A549 (cell line): ENCODE results near the gene GLP2R.

Experiments used
- RAD21 ChIP-seq, 2 experiments: fragments of >200 bp in 1 of 2; sonication (Bioruptor Twin) in 1 of 2; formaldehyde crosslinking in 1 of 2; IDR thresholded peaks in 1 of 2; conservative IDR thresholded peaks in 1 of 2; 2 replicates in 1 of 2; 3 replicates in 1 of 2; pipeline ENCODE4 v1.6.1; 2012 to 2018; ENCODE audit warnings: inconsistent platforms in 1 of 2
- TF ChIP-seq, protein P1 (sequence below): fragments of >200 bp; sonication (Bioruptor Twin); formaldehyde crosslinking; IDR thresholded peaks from 3 replicates; pipeline ENCODE4 v1.5.1; 2016

DNA sequence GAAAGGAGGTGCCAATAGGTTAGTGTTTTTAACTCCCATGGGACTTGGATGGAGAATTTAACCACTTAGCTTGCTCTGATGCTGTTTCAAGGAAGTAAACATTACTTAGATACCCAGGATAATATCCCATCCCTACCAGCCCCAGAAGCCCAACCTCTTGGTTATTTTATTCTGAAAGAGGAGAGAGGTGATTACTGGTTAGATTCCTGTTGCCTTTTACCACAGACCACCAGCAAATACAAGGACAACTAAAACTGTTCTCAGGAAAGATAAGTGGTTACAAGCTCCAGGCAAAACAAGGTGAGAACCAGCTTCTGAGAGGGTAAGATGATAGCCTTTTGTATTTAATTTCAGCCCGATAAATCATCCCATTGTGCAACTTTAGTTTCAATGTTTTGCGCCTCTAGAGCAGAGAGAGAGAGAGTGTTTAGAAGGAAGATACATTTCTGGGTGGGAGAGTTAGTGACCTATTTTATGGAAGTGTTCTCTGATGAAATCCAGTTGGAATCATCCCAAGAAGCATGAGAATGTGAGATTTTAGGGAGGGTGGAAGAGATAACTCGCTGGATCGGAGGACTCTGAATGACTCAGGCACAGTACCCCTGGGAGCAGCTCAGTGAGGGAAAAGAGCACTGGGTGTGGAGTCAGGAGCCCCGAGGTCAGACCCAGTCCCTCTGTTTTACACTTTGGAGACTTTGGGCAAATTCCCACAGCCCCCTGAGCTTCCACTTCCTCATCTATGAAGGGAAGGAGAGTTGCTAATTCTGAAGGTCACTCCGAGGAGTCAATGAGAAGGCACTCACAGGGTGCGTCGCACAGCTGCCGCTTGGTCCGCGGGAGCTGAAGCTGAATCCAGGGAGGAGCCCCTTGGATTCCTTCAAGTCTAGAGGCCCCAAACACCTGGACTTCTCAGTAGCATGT, 12.1 kb downstream of the GLP2R start:
- TF ChIP-seq, protein P1, sequence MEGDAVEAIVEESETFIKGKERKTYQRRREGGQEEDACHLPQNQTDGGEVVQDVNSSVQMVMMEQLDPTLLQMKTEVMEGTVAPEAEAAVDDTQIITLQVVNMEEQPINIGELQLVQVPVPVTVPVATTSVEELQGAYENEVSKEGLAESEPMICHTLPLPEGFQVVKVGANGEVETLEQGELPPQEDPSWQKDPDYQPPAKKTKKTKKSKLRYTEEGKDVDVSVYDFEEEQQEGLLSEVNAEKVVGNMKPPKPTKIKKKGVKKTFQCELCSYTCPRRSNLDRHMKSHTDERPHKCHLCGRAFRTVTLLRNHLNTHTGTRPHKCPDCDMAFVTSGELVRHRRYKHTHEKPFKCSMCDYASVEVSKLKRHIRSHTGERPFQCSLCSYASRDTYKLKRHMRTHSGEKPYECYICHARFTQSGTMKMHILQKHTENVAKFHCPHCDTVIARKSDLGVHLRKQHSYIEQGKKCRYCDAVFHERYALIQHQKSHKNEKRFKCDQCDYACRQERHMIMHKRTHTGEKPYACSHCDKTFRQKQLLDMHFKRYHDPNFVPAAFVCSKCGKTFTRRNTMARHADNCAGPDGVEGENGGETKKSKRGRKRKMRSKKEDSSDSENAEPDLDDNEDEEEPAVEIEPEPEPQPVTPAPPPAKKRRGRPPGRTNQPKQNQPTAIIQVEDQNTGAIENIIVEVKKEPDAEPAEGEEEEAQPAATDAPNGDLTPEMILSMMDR, result no peak
- peak; percentile 32 to 73; a peak in 3 of 5 replicates for TF ChIP-seq RAD21 (conservative IDR thresholded peaks at IDR 0.05 in 1 of 2, IDR thresholded peaks at IDR 0.05 in 1 of 2)
